HS-5 (cell line): ENCODE results near the gene MTHFD1.

Experiments
- DNase-seq: peaks from one replicate; pipeline ENCODE4 v3.0.0-alpha.2; 2012; ENCODE audit warnings: low read depth

The MTHFD1 gene

GRCh38 chr14:64407329-64407728 is 19.2 kb downstream of the MTHFD1 start:
- no peak for DNase-seq

DNA sequence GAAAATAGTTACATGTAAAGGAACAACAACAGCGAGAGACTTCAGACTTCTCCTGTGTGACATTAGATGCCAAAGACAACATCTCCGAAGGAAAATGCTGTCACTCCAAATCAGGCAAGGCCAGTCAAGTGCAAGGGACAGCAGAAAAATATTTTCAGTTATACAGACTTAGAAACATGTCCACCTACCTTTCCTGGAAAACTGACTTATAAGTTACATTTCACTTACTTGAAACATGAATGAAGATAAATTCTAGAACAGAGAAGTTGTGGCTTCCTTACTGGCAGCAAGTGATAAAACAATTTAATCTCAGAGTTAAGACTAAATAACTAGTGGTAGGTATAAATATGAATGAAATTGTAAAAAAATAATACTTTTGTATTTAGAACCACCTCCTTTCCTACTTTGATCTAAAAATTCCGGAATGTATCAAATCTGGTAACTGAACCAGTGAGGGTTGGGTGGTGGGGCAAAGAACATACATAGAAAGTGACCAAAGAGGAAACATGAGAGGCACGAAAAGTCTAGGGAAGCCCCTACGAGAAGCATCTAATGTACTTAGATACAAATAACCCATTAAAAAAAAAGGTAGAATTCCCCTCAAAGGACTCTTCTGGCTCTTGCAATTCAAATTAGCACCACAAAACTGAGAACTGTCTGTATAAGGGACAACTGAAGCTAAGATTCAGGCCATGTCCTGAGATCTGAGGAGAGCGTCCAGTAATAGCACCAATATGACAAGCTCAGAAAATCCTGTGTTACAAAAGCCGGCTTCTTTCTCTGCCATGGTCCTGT is 21.2 kb downstream of the MTHFD1 start:
- no peak for DNase-seq

DNA sequence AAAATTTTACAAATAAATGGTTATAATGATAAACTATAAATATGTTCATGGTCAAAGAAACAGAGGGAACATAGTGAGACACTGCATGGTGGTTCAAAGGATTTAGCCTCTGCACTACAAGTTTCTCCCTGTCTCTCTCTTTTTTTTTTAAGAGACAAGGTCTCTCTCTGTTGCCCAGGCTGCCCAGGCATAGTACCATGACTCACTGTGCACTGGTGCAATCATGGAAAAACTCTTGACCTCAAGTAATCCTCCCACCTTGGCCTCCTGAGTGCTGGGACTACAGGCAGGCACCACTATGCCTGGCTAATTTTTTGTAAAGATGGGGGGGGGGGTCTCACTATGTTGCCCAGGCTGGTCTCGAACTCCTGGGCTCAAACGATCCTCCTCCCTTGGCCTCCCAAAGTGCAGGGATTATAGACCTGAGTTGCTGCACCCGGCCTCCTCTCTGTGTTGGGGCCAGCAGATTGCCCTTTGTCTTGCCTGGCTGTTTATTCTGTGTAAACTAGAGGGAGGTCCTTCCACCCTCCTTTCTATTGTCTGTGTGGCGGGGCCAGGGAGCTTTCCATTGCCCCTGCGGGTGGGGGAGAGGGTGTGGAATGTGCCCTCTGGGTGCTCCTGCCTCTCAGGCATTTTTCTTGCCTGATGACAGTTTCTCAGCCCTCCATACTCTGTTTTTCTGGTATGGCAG is 22.1 kb downstream of the MTHFD1 start:
- no peak for DNase-seq

DNA sequence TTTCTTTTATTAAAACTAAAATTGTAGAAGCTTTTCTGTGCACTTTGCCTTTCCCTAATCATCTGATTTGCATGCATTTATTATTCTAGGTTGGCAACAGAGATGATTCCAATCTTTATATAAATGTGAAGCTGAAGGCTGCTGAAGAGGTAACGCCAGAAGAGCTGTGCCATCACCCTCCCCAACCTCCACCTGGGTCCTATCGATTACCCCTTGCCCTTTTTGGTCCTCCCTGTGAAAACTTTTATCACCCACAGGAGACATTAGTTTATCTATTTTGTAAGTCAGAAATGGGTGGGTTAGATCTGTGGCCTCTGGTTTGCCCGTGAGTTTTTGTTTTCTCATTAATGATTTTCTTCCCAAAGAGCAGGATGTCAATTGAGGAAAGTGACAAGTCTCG is 22.8 kb downstream of the MTHFD1 start:
- DNase-seq, result no peak

DNA sequence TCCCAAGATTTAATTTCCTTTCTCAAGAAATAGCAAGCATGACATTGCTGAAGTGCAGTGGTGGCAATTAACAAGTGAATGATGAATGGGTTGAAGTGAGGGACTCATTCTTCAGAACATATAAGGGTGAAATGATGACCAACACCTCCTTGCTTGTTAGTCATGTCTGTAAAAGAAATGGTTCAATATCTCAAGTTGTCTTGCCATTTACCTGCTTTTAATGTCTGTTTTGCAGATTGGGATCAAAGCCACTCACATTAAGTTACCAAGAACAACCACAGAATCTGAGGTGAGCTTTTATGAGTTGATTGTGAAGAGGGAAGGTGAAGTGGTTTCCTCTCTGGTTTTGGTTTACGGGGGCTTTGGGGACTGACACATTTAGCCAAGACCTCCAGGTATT is 24.1 kb downstream of the MTHFD1 start:
- DNase-seq, result no peak

DNA sequence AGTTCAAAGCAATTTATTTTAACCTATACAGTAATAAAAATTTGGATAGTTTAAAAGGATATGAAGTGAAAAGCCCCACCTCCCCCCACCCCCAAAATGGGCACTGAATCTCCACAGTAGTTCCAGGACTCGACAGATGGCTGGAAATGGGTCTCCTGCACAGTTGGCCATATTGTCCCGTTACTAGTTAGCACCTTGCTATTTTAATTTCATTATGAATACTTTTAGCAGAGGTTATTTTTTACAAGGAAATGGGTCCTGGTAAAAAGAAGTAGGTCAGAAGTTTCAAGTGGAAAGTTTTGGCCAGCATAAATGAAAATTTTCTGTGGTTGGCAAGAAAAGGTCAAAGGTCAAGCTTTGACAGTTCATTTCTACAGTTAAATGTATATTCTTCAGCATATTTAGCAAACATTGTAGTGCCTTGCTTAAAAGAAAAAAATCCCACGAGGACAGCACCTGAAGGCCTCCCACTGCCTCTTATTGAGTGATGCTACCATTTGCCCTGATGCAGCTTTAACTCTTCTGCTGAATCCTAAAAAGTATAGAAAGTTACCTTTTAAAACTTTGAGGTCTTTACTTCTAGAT is 28.3 kb downstream of the MTHFD1 start:
- no peak for DNase-seq

GRCh38 chr14:64417055-64417770 is 29.1 kb downstream of the MTHFD1 start:
- DNase-seq, result no peak

DNA sequence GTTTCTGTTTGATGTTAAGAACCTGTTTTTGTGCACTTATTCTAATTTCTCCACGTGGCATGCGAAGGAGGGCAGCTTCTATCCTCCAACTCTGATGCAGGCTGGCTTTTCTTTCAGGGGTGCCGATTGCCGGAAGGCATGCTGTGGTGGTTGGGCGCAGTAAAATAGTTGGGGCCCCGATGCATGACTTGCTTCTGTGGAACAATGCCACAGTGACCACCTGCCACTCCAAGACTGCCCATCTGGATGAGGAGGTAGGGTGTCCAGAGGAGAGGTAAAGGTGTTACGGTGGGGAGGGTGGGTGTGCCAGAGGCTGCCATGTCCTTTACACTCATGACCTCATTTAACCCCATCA is 29.6 kb downstream of the MTHFD1 start:
- DNase-seq, result no peak

- DNase-seq, result no peak
Measured at GRCh38 chr14:64419003-64419402, 30.9 kb downstream of the MTHFD1 start.

- DNase-seq, result no peak
Measured at GRCh38 chr14:64421166-64421565, 33.0 kb downstream of the MTHFD1 start.

- DNase-seq, result no peak
Measured at GRCh38 chr14:64422005-64422404, 33.9 kb downstream of the MTHFD1 start.

GRCh38 chr14:64422756-64423155 is 34.6 kb downstream of the MTHFD1 start:
- no peak for DNase-seq

DNA sequence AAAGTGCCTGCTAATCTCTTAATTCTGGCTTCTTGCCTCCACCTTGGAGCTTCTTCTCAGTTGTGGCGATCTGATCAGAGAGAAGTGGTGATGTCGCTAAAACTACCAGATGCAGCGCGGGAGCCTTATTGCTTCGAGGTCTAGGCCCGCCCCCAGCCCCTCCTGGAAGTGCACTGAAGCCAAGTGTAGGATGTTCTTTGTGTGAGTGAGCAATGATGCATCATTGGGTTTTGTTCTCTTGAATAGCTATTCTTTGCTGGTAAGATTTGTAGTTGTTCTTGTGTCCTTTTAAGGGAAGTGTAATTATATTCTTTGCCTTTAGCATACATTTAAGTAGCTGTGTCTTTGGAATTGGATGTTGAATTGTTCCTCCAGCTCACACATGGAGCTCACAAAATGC is 35.8 kb downstream of the MTHFD1 start:
- no peak for DNase-seq

DNA sequence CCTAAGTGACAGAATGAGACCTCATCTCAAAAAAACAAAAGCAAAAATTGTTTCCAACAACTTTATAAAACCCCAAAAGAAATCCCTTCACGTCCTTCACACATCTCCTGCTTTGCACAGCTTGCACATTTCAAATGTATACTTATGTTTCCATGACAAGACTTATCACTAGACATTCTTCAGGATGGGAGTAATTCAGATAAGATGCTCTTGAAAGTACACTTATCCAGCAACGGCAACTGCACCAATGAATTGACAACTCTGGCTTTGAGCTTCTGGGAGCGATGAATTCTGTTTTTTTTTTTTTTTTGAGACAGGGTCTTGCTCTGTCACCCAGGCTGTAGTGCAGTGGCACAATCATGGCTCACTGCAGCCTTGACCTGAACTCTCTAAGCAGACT is 46.4 kb downstream of the MTHFD1 start:
- no peak for DNase-seq

DNA sequence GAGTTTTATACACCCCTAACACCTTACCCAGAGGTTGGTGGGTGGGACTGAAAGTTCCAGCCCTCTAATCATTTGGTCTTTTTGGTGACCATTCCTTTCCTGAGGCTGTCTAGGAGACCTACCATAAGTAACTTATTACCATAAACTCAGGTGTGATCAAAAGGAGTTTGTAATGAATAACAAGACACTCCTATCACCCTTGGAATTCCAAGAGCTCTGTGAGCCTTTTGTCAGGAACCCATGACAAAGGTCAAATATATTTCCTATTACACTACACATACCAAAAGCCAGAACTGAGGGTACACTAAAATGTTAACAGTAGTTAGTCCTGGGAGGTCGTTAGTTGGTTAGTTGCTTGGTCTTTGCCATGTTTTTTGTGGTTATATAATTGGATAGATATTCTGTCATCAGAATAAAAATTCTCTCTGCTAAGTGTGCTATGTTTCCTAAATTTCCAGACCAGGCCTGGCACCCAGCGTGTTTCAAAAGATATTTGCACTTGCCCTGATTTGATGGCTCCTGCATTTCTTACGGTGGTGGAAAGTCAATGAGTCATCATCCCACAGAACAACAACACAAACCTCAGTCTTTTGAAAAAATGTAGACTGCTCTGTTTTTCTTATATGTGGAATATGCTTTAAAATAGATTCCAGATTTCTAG is 50.2 kb downstream of the MTHFD1 start:
- DNase-seq, result peak; percentile 73

- no peak for DNase-seq
Measured at GRCh38 chr14:64439141-64439540, 51.0 kb downstream of the MTHFD1 start.

DNA sequence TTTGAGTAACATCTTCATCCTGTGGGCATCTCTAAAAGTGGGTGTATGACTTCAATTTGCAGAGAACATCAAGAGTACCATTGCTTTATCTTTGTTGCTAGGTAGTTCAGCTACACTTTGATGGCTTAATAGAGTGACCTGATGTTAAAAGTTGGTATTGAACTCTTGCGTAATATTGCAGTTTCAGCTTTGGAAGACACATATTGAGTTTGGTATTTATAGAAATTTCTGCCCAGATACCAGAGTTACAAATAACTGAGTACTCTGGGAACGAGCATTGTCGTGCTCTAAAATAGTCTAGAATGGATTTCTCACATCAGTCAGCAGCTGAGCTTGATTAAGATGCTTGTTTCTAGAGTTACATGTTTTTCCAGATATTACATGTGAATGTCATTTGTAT is 52.3 kb downstream of the MTHFD1 start:
- DNase-seq, result no peak

DNA sequence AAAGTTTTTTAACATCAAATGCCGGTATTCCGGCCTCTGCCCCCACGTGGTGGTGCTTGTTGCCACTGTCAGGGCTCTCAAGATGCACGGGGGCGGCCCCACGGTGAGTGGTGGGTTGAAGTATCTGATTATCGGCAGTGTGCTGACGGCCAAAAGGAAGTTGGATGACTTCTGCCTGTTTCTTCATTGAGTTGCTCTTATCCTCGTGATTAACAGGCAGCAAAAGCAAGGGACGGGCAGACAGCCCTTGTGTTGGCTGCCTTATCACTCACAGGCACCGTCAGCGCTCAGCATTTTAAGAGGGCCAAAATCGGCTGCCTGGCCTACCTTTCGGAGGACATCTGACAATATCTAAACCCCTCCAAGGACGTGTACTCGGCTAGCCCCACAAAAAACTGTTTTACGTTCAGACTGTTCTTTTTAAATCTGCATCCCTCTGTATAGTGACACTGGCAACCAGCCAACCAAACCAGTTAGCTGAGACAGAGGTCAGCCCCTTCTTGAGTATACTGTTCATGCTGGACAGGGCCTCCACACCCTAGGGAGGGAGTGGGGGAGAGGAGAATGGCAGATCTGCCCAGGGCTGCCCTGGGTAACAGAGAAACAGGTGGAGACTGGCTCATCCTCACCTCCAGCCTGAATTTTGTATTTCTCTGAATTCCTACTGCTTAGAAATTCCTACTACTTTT is 54.3 kb downstream of the MTHFD1 start:
- DNase-seq, result no peak

- DNase-seq, result no peak
Measured at GRCh38 chr14:64444140-64444539, 56.0 kb downstream of the MTHFD1 start.

- no peak for DNase-seq
Measured at GRCh38 chr14:64444984-64445845, 57.1 kb downstream of the MTHFD1 start.
